ENCODE measurements around the gene C10orf71.

DNA sequence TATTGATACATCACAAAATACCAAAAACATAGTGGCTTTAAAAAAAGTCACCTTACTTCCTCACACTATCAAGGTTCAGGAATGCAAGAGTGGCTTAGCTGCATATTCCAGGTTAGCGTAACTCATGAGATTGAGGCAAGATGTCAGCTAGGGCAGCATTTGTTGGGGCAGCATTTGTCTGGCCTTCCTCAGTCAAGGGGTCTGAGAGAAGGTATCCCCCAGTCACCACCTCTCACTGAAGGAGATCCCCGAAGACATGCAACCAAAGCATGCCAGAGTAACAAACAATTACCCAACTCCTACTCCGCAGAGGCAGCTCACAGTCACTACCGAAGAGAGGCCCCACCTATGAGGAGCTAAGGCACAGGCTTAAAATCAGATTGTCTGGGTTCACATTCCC lies 48.4 kb downstream of the C10orf71 start:
- TF ChIP-seq, protein P1, sequence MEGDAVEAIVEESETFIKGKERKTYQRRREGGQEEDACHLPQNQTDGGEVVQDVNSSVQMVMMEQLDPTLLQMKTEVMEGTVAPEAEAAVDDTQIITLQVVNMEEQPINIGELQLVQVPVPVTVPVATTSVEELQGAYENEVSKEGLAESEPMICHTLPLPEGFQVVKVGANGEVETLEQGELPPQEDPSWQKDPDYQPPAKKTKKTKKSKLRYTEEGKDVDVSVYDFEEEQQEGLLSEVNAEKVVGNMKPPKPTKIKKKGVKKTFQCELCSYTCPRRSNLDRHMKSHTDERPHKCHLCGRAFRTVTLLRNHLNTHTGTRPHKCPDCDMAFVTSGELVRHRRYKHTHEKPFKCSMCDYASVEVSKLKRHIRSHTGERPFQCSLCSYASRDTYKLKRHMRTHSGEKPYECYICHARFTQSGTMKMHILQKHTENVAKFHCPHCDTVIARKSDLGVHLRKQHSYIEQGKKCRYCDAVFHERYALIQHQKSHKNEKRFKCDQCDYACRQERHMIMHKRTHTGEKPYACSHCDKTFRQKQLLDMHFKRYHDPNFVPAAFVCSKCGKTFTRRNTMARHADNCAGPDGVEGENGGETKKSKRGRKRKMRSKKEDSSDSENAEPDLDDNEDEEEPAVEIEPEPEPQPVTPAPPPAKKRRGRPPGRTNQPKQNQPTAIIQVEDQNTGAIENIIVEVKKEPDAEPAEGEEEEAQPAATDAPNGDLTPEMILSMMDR (IDR thresholded peaks at IDR 0.05), result no peak
- TF ChIP-seq POLR2A (IDR thresholded peaks at IDR 0.05) (no peak), POLR2AphosphoS5 (IDR thresholded peaks at IDR 0.05) (no peak)
